HepG2 (cell line): Measurements from ENCODE around the gene HBM. TPM values are rescaled to one million over a fixed set of nuclear protein-coding genes. Genes with fewer than 3 reads are reported as not detected.

Experiments
- BATF2 ChIP-seq: sonication (generic); formaldehyde crosslinking; IDR thresholded peaks from 2 replicates; pipeline ENCODE4 v1.8.0; 2022; ENCODE audit warnings: mild to moderate bottlenecking, missing genetic modification reagents, moderate library complexity
- CREM ChIP-seq, 2 experiments: sonication (generic) in 1 of 2; formaldehyde crosslinking in 1 of 2; IDR thresholded peaks; 2 replicates each; pipeline versions ENCODE4 v1.4.0 to v1.6.1; 2016 to 2020; ENCODE audit warnings: antibody characterized with exemption in 1 of 2, mild to moderate bottlenecking in 1 of 2, missing genetic modification reagents in 1 of 2
- ELF1 ChIP-seq: sonication (generic); formaldehyde crosslinking; IDR thresholded peaks from 2 replicates; pipeline ENCODE4 v1.4.0; 2020; ENCODE audit warnings: missing genetic modification reagents
- ELK4 ChIP-seq: sonication (generic); formaldehyde crosslinking; IDR thresholded peaks from 2 replicates; pipeline ENCODE4 v1.9.0; 2021; ENCODE audit warnings: missing genetic modification reagents, borderline replicate concordance
- HMG20B ChIP-seq: conservative IDR thresholded peaks from 2 replicates; pipeline ENCODE4 v1.6.1; 2016; ENCODE audit warnings: missing genetic modification reagents, missing compliant biosample characterization
- MEF2D ChIP-seq: sonication (generic); formaldehyde crosslinking; IDR thresholded peaks from 2 replicates; pipeline ENCODE4 v1.5.1; 2020; ENCODE audit warnings: mild to moderate bottlenecking, missing genetic modification reagents
- NCOA2 ChIP-seq: sonication (generic); formaldehyde crosslinking; IDR thresholded peaks from 2 replicates; pipeline ENCODE4 v1.8.0; 2022; ENCODE audit warnings: inconsistent platforms
- NR2F6 ChIP-seq, 2 experiments: IDR thresholded peaks; 2 replicates each; pipeline ENCODE4 v1.6.1; 2016; ENCODE audit warnings: antibody characterized with exemption in 1 of 2, mild to moderate bottlenecking in 1 of 2
- SOX5 ChIP-seq: IDR thresholded peaks from 2 replicates; pipeline ENCODE4 v1.6.1; 2016; ENCODE audit warnings: borderline replicate concordance
- U2AF1 ChIP-seq: fragments of 200-400 bp; formaldehyde crosslinking; optimal IDR thresholded peaks from 2 replicates; pipeline ENCODE3; 2017; ENCODE audit warnings: mild to moderate bottlenecking, low read depth, low read length
- ZHX1 ChIP-seq: sonication (generic); formaldehyde crosslinking; IDR thresholded peaks from 2 replicates; pipeline ENCODE4 v1.8.1; 2022; ENCODE audit warnings: low read depth, mild to moderate bottlenecking, missing genetic modification reagents
- ZNF124 ChIP-seq: sonication (generic); formaldehyde crosslinking; IDR thresholded peaks from 2 replicates; pipeline ENCODE4 v1.4.0; 2020; ENCODE audit warnings: missing genetic modification reagents
- ZNF256 ChIP-seq: sonication (generic); formaldehyde crosslinking; conservative IDR thresholded peaks from 2 replicates; pipeline ENCODE4 v1.4.0; 2020; ENCODE audit warnings: missing genetic modification reagents
- ZNF263 ChIP-seq: sonication (generic); formaldehyde crosslinking; IDR thresholded peaks from 2 replicates; pipeline ENCODE4 v1.4.0; 2020; ENCODE audit warnings: missing genetic modification reagents
- ZNF333 ChIP-seq: sonication (generic); formaldehyde crosslinking; IDR thresholded peaks from 2 replicates; pipeline ENCODE4 v1.4.0; 2020; ENCODE audit warnings: mild to moderate bottlenecking, missing genetic modification reagents, borderline replicate concordance
- ZNF558 ChIP-seq: sonication (generic); formaldehyde crosslinking; IDR thresholded peaks from 2 replicates; pipeline ENCODE4 v1.9.0; 2022; ENCODE audit warnings: mild to moderate bottlenecking, missing genetic modification reagents, borderline replicate concordance
- ZNF724P ChIP-seq: sonication (generic); formaldehyde crosslinking; IDR thresholded peaks from 2 replicates; pipeline ENCODE4 v1.8.0; 2022; ENCODE audit warnings: missing genetic modification reagents, borderline replicate concordance
- ZNF737 ChIP-seq: sonication (generic); formaldehyde crosslinking; IDR thresholded peaks from 2 replicates; pipeline ENCODE4 v1.5.0; 2020; ENCODE audit warnings: missing genetic modification reagents, mild to moderate bottlenecking, borderline replicate concordance
- ZNF773 ChIP-seq: sonication (generic); formaldehyde crosslinking; IDR thresholded peaks from 2 replicates; pipeline ENCODE4 v1.4.0; 2020; ENCODE audit warnings: missing genetic modification reagents, borderline replicate concordance
- polyA plus RNA-seq, 8 experiments: library from polyadenylated mRNA; depleted of rRNA in 3 of 8; stranded (reverse) in 7 of 8; unstranded in 1 of 8; fragments of >200 nt; fragmentation: Illumina TruSeq in 4 of 8; extraction: Trizol in 4 of 8; gene quantifications; 2 replicates each; pipeline versions ENCODE4 v1.2.1 to v1.2.3, GENCODE V29; 2011 to 2016; ENCODE audit warnings: low read depth in 4 of 8, missing spikeins in 1 of 8, mixed read lengths in 1 of 8; ENCODE audit not compliant: insufficient read depth in 1 of 8
- total RNA-seq, 5 experiments: library from RNA; depleted of rRNA; stranded (reverse); fragments of >200 nt; fragmentation: Illumina TruSeq; extraction: Trizol; gene quantifications; 2 replicates each; pipeline ENCODE4 v1.2.3, GENCODE V29; 2016; ENCODE audit warnings: low read depth in 1 of 5
- TF ChIP-seq, protein P1 (sequence below): sonication (generic); formaldehyde crosslinking; IDR thresholded peaks from 2 replicates; pipeline ENCODE4 v1.4.0; 2020; ENCODE audit warnings: low read depth, mild to moderate bottlenecking, missing genetic modification reagents
- TF ChIP-seq, protein P2 (sequence below): sonication (generic); formaldehyde crosslinking; IDR thresholded peaks from 2 replicates; pipeline ENCODE4 v1.9.0; 2021; ENCODE audit warnings: missing genetic modification reagents, mild to moderate bottlenecking, borderline replicate concordance

HBM gene
- total and polyA plus RNA-seq, 2 of the 13 experiments (the other 11 are each of a cell fraction or from before 2014, with no cell fraction given): not detected

DNA sequence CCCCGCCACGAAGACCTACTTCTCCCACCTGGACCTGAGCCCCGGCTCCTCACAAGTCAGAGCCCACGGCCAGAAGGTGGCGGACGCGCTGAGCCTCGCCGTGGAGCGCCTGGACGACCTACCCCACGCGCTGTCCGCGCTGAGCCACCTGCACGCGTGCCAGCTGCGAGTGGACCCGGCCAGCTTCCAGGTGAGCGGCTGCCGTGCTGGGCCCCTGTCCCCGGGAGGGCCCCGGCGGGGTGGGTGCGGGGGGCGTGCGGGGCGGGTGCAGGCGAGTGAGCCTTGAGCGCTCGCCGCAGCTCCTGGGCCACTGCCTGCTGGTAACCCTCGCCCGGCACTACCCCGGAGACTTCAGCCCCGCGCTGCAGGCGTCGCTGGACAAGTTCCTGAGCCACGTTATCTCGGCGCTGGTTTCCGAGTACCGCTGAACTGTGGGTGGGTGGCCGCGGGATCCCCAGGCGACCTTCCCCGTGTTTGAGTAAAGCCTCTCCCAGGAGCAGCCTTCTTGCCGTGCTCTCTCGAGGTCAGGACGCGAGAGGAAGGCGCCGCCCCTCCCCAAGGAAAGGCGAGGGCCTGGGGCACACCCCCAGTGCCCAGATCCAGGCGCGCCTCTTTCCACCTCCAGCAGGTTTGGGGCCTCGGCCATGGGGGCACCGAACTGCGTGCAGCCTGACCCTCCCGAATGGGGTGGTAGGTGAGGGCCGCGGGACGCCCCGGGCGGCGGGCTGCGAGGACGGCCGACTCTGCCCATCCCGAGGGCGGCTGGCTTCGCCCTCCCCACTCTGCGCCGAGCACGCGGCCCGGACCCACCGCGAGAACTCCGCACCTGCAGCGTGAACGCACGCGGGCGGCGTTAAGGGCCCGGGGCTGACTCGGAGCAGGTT is 15.1 kb downstream of the HBM start (continued):
- TF ChIP-seq BATF2 (CRISPR knock-in tag) (peak; percentile 100), ELF1 (peak; percentile 56; the same call in 1 of the 2 replicates), ZNF724P (peak; percentile 99), ZNF558 (peak; percentile 99; the same call in 1 of the 2 replicates), ZNF333 (CRISPR knock-in tag) (peak; percentile 99), NR2F6 (IDR thresholded peaks at IDR 0.05) (no peak), NR2F6 (CRISPR knock-in tag; IDR thresholded peaks at IDR 0.05) (peak; percentile 51; the same call in 1 of the 2 replicates), ELK4 (CRISPR knock-in tag) (peak; percentile 10; the same call in 1 of the 2 replicates), SOX5 (CRISPR knock-in tag) (peak; percentile 64; the same call in 1 of the 2 replicates), MEF2D (no peak), ZNF124 (CRISPR knock-in tag) (peak; percentile 94), U2AF1 (no peak), HMG20B (CRISPR knock-in tag) (no peak), ZNF256 (peak; percentile 94; the same call in 1 of the 2 replicates), CREM (IDR thresholded peaks at IDR 0.05) (no peak), CREM (CRISPR knock-in tag; IDR thresholded peaks at IDR 0.05) (no peak), NCOA2 (CRISPR knock-in tag) (peak; percentile 63; the same call in 1 of the 2 replicates), ZHX1 (peak; percentile 97), ZNF263 (CRISPR knock-in tag) (peak; percentile 81), ZNF737 (no peak), ZNF773 (CRISPR knock-in tag) (peak; percentile 98; the same call in 1 of the 2 replicates)
- TF ChIP-seq, protein P1, sequence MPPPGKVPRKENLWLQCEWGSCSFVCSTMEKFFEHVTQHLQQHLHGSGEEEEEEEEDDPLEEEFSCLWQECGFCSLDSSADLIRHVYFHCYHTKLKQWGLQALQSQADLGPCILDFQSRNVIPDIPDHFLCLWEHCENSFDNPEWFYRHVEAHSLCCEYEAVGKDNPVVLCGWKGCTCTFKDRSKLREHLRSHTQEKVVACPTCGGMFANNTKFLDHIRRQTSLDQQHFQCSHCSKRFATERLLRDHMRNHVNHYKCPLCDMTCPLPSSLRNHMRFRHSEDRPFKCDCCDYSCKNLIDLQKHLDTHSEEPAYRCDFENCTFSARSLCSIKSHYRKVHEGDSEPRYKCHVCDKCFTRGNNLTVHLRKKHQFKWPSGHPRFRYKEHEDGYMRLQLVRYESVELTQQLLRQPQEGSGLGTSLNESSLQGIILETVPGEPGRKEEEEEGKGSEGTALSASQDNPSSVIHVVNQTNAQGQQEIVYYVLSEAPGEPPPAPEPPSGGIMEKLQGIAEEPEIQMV (CRISPR knock-in tag): peak; percentile 95
- TF ChIP-seq, protein P2, sequence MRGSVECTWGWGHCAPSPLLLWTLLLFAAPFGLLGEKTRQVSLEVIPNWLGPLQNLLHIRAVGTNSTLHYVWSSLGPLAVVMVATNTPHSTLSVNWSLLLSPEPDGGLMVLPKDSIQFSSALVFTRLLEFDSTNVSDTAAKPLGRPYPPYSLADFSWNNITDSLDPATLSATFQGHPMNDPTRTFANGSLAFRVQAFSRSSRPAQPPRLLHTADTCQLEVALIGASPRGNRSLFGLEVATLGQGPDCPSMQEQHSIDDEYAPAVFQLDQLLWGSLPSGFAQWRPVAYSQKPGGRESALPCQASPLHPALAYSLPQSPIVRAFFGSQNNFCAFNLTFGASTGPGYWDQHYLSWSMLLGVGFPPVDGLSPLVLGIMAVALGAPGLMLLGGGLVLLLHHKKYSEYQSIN (CRISPR knock-in tag): no peak
